HUDEP-2 (cell line): Measurements from ENCODE around the gene CAPN11.
"Not testable (repeated sequence)": the region's sequence is repeated elsewhere in the genome, so short reads cannot be mapped to it uniquely, and the experiment has no call there.

Experiments used
- DNase-seq, 76 experiments: peaks; one replicate each; lab custom pipeline; 2025; ENCODE audit not compliant: unreplicated experiment in 76 of 76; lab: John Stamatoyannopoulos, UW

Gene CAPN11

DNA sequence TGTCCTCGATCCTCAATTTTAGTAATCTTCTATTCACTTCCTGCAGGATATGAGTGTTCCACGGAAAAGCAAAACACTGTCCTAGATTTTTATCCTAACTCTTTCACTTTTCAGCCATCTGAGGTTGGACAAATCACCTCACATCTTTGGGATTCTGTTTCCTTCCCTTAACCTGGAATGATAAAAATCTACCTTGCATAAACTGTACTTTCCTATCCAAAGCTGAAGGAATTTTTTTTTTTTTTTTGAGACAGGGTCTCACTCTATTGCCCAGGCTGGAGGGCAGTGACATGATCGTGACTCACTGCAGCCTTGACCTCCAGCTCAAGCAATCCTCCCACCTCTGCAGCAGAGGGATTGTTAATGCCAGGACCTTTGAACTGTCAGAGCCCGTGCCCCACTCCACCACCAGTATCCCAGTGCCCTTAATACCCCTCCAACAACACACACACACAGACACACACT, 20.5 kb downstream of the CAPN11 start:
- no peak for DNase-seq

DNA sequence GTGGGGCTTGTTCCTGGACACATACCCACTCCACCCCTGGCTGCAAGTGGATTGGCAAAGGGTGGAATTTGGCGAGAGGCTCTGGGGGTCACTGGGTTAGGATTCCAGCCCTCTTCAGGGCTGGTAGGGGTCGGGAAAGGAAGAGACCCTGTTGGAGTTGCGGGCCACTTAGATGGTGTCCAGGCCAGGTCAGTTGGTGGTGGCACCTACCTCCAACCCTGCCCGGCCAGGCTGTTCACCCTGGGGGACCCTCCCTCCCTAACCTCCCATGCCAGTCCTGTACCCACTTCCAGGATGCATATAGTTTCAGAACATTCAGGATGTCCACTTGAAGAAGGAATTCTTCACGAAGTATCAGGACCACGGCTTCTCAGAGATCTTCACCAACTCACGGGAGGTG, 21.0 kb downstream of the CAPN11 start:
- DNase-seq: no peak

DNA sequence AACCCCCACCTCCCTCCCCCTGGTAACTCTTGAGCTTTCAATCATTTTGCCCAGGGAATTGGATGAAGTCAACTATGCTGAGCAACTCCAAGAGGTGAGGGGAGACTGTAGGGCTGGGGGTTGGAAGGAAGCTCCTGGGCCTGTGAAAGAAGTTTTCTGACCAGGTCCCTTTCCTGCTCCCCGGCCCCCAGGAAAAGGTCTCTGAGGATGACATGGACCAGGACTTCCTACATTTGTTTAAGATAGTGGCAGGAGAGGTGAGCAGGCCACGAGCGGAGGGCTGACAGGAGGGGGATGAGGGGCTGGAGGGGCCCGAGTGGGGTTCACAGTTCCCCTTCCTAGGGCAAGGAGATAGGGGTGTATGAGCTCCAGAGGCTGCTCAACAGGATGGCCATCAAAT, 21.8 kb downstream of the CAPN11 start:
- no peak for DNase-seq

DNA sequence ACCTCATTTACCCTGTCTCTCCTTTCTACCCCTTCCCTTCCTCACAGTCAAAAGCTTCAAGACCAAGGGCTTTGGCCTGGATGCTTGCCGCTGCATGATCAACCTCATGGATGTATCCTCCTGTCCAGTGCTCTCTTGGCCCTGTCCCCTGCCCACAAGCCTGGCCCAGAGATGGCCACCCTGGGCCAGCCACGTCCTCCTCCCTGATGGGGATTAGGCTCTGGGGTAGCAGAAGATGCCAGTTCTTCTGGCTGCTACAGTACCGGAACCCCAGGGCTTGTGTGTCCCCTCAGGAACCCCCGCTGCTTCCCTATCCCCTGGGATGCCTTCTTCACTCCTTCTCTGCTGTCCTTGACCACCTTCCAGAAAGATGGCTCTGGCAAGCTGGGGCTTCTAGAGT, 22.3 kb downstream of the CAPN11 start:
- DNase-seq: no peak

DNA sequence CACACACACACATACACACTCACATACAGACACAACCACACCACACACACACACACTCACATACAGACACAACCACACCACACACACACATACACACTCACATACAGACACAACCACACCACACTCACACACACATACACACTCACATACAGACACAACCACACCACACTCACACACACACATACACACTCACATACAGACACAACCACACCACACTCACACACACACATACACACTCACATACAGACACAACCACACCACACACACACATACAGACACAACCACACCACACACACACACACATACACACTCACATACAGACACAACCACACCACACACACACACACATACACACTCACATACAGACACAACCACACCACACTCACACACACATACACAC, 23.2 kb downstream of the CAPN11 start:
- DNase-seq: not testable (repeated sequence)

DNA sequence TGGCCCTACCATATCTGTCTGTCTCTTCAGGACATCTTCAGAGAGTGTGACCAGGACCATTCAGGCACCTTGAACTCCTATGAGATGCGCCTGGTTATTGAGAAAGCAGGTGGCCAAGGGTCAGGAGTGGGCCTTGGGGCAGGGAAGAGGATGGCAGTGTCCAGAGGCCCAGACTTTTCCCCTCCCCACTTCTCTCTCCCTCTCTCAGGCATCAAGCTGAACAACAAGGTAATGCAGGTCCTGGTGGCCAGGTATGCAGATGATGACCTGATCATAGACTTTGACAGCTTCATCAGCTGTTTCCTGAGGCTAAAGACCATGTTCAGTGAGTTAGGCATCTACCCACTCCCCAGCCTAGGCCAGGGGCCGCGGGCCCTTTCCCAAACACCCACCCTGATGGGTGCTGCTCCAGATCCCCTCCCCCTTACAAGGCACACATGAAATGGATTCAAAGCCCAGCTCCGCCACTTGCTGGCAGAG, 24.3 kb downstream of the CAPN11 start:
- no peak for DNase-seq

DNA sequence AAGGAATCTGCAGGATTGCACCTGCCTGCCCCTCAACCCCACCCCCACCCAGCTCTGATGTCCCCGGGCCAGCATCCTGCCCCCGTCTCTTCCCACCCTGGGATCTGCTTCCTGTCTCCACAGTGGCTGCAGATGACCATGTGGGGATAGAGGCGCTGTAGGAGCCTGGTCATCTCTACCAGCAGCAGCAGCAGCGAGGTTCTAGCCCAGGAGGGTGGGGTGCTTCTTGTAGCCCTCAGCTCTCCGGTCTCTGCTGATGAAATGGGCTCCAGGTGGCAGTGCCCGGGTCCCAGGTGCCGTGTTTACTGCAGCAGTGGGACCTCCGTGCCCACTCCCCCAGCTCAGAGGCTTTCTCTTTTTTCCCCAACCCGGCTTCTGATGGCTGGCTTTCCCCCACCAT, 25.2 kb downstream of the CAPN11 start:
- no peak for DNase-seq

DNA sequence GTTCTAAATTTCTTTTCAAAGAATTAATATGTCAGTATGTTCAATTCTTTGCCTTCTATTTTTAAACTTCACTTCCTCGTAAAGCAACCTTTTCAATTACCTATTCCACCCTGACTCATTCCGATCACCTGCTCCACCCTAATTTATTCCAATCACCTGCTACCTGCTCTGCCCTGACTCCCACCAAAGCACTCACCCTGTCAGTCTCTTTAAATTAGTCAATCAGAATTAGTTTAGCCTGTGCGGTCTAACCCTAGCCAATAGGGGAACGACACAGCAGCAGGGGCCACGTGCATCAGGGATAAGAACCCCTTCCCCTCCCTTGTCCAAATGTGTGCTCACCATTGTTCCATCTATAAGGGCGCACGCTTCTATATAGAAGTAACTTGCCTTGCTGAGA, 26.7 kb downstream of the CAPN11 start:
- not testable (repeated sequence) for DNase-seq

DNA sequence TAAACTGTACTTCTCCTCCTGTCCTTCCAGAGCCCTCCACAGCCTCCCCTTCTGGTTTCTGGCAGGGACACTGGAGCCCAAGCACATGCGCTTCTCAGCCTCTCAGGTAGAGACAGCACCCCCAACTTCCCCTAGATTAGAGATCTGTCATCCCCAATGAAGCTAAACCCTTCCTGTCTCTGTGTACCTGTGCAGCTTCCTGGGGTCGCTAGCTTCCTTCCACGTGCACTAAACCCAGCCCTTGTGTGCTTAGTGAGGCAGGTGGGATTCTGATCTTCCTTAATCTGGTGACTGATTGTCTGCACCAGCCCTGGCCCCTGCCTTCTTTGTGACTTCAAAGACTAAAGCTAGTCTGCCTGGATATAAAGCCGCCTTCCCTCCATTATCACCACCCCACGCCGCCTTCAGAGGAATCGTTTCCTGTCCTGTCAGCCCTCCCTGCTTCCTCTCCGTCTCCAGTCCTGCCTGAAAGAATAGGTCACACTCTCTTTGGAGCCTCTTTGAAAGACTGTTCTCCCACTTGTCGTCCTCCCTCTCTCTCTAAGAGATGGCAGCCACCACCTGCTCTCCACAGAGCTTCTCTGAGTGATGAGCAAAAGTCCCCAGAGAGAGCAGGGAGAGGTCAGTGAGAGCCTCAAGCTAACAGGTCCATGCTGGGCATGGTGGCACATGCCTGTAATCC, 27.5 kb downstream of the CAPN11 start:
- DNase-seq: no peak

DNA sequence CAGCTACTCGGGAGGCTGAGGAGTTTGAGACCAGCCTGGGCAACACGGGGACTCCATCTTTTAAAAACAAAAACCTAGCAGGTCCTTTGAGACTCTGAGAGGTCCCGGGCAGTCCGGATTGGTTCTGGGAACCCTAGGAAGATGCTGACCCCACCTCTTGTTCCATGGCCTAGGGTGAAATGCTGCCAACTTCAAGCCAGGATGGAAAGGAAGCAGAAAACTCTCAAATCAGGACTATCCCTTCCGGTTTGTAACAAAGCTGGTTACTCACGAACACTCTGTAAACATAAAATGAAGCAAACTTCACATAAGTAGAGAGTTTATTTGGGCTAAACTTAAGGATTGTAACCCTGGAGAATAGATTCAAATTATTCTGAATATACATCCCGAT, 28.0 kb downstream of the CAPN11 start:
- no peak for DNase-seq

DNA sequence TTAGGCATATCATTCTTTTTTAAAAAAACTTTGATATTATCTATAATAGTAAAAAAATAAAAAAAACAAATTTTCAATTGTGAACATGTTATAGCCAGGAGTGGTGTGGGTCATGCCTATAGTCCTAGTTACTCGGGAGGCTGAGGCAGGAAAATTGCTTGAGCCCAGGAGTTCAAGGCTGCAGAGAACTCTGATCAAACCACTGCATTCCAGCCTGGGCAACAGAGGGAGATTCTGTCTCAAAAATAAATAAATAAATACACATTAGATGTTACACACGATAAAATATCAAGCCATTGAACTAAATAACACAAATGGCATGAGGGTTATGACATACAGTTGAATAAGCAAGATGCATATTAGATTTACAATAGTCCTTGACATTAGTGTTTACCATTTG, 30.2 kb downstream of the CAPN11 start:
- no peak for DNase-seq

DNA sequence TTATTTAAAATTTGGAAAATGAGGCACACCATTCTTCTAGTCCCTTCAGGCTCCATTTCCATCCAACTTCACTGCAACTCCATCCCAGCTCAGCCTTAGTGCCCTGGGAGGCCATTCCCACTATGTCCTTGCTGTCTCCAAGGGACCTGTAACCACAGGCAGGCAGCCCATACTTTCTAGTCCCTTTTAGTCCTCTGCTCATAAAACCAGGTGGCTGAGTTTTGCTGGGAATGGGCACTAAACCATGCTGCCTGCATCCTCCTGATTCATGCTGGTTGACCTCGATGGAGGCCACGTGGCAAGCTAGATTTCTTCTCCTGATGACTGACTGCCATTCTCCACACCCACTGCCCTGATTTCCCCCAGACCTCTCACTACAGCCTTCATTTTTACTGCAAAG, 30.6 kb downstream of the CAPN11 start:
- DNase-seq: no peak

DNA sequence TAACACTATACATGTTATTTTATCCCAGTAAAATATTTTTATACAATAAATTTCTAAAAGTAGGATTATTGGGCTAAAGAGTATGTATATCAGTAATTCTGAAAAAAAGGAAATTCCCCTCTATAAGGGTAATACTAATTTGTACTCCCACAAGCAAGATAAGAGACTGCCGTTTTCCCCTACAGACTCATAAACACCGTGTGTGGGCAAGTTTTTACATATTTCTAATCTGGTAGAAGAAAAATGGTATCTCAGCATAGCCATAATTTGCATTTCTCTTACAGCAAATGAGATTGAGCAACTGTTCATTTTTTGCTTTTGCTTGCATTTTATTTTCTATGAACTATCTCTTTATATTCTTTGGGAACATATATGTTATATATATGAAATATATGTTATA, 32.1 kb downstream of the CAPN11 start:
- no peak for DNase-seq

DNA sequence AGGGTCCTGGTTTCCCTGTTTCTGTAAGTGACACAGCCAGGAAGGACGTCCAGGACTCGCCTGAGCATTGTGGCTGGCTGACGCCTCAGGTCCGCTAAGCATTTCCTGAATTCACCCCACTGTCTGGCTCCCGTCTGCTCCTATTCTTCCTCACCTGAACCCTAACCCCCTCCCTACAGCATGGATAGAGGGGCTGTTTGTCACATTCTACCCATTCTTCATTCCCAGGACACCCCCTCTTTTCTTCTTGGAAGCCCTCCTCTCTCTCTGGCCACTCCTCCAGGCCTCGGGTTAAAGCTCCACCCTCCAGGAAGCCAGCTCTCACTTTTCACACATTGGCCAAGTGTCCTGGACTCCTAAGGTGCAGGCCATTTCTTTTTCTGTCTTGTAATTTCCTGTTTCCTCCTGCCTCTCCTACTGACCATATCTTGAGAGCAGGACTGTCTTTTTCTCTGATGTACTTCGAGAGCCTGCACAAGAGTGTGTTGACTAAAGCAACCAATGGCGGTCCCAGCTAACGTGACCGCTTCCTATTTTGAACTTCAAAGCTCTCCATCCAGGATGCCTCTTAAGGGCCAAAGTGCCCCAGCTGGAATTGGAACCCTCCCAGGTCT, 33.9 kb downstream of the CAPN11 start:
- no peak for DNase-seq

DNA sequence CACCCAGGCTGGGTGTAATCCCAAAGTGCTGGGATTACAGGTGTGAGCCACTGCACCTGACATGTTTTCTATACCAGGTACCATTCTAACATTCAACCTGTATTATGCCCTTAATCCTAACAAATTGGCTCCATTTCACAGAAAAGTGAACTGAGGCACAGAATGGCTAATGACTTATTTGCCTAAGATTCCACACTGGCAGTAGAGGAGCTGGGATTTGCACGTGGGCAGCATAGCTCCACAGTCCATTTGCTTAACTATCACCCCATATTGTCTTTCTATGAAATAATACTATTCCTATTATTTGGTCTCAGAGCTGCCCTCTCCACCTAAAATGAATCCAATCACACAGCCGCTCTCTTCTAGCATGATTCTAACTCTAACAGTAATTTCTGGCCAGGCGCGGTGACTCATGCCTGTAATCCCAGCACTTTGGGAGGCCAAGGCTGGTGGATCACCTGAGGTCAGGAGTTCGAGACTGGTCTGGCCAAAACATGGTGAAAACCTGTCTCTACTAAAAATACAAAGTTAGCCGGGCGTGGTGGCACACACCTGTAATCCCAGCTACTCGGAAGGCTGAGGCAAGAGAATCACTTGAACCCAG, 34.8 kb downstream of the CAPN11 start:
- no peak for DNase-seq

DNA sequence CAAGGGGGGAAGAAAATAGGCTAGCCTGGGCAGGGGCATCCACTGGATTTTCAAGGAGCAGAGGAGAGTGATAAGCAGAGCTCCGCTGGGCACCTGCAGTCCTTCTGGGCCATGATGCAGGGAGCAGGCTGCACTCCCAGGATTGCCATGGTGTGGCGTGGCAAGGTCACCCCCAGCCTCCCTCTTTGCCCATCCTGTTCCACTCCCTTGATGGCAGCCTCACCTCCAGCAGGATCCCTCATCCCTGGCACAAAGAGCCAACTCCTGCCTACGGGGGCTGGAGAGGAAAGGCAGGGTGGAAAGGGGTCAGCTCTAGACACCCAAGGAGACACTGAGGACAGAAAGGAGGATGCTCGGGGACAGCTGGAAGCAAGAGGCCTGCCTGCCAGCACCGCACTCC, 35.7 kb downstream of the CAPN11 start:
- no peak for DNase-seq

DNA sequence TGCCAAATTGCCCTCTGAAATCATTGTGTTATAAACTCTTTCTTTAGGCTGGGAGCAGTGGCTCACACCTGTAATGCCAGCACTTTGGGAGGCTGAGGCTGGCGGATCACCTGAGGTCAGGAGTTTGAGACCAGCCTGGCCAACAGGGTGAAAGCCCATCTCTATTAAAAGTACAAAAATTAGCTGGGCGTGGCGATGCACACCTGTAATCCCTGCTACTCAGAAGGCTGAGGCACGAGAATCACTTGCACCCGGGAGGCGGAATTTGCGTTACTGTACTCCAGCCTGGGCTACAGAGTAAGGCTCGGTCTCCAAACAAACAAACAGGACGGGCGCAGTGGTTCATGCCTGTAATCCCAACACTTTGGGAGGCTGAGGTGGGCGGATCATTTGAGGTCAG, 37.7 kb downstream of the CAPN11 start:
- DNase-seq: not testable (repeated sequence)

DNA sequence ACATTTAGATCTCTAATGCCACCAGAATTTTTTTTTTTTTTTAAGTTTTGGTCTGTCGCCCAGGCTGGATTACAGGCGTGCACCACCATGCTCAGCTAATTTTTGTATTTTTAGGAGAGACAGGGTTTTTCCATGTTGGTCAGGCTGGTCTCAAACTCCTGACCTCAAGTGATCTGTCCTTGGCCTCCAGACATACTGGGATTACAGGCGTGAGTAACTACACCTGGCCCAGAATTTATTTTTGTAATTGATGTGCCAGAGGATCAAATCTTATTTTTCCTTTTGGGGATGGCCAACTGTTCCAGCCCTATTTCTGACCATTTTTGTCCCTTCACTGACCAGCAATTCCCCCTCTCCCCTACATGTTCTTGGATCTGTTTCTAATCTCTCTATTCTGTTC, 40.1 kb downstream of the CAPN11 start:
- DNase-seq: no peak

DNA sequence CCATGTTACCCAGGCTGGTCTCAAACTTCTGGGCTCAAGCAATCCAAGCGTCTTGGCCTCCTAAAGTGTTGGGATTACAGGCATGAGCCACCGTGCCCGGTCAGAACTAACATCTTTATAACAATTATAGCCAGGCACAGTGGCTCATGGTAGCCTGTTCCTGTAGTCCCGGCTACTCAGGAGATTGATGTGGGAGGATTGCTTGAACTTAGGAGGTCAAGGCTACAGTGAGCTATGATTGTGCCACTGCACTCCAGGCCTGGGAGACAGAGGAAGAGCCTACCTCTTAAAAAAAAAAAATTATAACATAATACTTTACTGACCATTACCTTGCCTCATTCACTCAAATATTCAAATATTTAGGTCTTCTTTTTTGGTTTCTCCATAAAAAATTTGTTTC, 41.3 kb downstream of the CAPN11 start:
- no peak for DNase-seq

DNA sequence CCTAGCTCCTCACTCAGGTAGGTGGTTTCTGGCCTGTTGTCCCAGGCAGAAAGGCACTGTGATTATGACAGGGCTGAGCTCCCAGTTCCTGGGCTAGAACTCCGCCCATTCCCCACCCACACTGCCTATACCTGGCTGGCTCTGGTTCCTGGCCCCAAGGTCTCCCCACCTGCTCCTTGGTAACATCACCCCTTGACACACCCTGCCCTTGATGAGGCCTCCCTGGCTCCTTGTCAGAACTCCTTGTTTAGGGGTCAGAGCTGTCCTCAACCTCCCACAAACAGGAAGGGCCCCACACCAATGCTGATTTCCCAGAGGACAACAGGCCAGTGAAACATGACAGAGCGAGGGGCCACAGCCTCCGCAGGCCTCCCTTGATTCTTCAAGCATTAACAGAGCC, 42.6 kb downstream of the CAPN11 start:
- DNase-seq: no peak

DNA sequence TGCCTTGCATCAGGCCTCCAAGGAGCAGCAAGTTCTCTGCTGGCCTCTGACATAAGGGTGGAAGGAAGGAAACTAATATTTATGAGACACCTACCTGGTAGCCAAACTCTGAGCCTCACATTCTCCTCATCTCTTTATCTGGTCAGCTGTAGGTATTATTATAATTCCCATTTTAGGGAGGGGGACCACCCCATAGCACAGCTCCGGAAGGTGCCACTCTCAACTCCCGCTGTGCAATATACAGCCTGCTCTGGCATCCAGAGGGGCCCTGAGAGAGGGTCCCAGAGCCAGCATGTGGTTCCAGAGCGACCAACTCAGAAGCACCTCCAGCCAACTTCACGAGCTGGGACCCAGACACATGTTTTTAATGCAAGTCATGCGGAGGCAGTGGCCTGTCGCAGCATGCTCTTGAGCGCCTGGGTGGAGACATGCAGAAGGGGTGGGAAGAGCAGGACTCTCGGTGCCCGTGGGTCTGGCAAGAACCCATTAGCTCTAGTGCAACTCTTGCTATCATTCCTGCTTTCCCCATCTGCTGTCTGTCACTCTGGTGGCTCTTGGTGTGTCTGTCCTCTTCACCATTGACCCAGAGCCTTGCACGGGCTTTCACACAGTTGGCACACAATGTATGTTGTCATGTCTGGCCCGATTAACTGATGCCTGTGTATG, 43.2 kb downstream of the CAPN11 start:
- peak in 3 of 76 experiments; percentile 28 to 29 (median 28) for DNase-seq
